K562 (cell line): ENCODE data around the gene PNPLA7.

Experiments
- BRCA1 ChIP-seq, 2 experiments: fragments of 450-650 bp in 1 of 2; sonication (generic) in 1 of 2; formaldehyde crosslinking in 1 of 2; IDR thresholded peaks; 2 replicates each; pipeline versions ENCODE4 v1.5.0 to v1.6.1; 2017 to 2020; ENCODE audit warnings: mild to moderate bottlenecking in 1 of 2, missing genetic modification reagents in 1 of 2
- CTCF ChIP-seq, 3 experiments: IDR thresholded peaks in 2 of 3; conservative IDR thresholded peaks in 1 of 3; 2 replicates each; pipeline ENCODE4 v1.5.1; 2011 to 2012; ENCODE audit warnings: low read length in 3 of 3, mild to moderate bottlenecking in 3 of 3, control low read depth in 2 of 3, improper control_type of control experiment in 1 of 3, inconsistent platforms in 1 of 3, low read depth in 1 of 3, mixed read lengths in 1 of 3, moderate library complexity in 1 of 3; ENCODE audit not compliant: insufficient read depth in 2 of 3
- HMGXB4 ChIP-seq: sonication (generic); formaldehyde crosslinking; IDR thresholded peaks from 2 replicates; pipeline ENCODE4 v1.8.1; 2023; ENCODE audit warnings: mild to moderate bottlenecking, missing genetic modification reagents
- PKNOX1 ChIP-seq: fragments of 450-650 bp; IDR thresholded peaks from 2 replicates; pipeline ENCODE4 v1.6.1; 2016
- POLR2A ChIP-seq: fragments of 450-650 bp; conservative IDR thresholded peaks from 2 replicates; pipeline ENCODE4 v1.6.1; 2016
- PTRF ChIP-seq: fragments of 450-650 bp; IDR thresholded peaks from 2 replicates; pipeline ENCODE4 v1.6.1; 2016; ENCODE audit warnings: mild to moderate bottlenecking, missing genetic modification characterization, missing compliant biosample characterization
- RBM34 ChIP-seq: fragments of 200-400 bp; formaldehyde crosslinking; IDR thresholded peaks from 2 replicates; pipeline ENCODE4 v1.6.1; 2018; ENCODE audit warnings: low read length, borderline replicate concordance; ENCODE audit not compliant: insufficient read depth
- ZBTB26 ChIP-seq: fragments of 450-650 bp; formaldehyde crosslinking; IDR thresholded peaks from 2 replicates; pipeline ENCODE4 v1.4.0; 2022; ENCODE audit warnings: missing genetic modification characterization
- ZFPM2 ChIP-seq: fragments of 250-450 bp; sonication (Bioruptor Pico); IDR thresholded peaks from 2 replicates; pipeline ENCODE4 v1.5.1; 2022; ENCODE audit warnings: mild to moderate bottlenecking
- ZNF274 ChIP-seq: IDR thresholded peaks from 2 replicates; pipeline ENCODE4 v1.6.1; 2011; ENCODE audit warnings: low read depth, mild to moderate bottlenecking, low read length, moderate library complexity, borderline replicate concordance

GRCh38 chr9:137454597-137455358 is 95.4 kb downstream of the PNPLA7 start:
- no peak for TF ChIP-seq ZBTB26 (CRISPR knock-in tag)
- TF ChIP-seq PTRF (tag), result no peak
- TF ChIP-seq ZNF274, result no peak
- TF ChIP-seq CTCF (IDR thresholded peaks at IDR 0.05 in 2 of 3, conservative IDR thresholded peaks at IDR 0.05 in 1 of 3; ENCODE audit: insufficient read depth in 2 of 3, low read depth in 1 of 3, low read length in 3 of 3), result no peak
- TF ChIP-seq BRCA1 (IDR thresholded peaks at IDR 0.05), result no peak
- no peak for TF ChIP-seq BRCA1 (CRISPR knock-in tag; IDR thresholded peaks at IDR 0.05)
- TF ChIP-seq POLR2A, result no peak
- TF ChIP-seq ZFPM2 (CRISPR knock-in tag), result no peak
- no peak for TF ChIP-seq HMGXB4 (CRISPR knock-in tag)
- no peak for TF ChIP-seq PKNOX1
- no peak for TF ChIP-seq RBM34
